ENCODE results near the gene AHCYL2.

DNA sequence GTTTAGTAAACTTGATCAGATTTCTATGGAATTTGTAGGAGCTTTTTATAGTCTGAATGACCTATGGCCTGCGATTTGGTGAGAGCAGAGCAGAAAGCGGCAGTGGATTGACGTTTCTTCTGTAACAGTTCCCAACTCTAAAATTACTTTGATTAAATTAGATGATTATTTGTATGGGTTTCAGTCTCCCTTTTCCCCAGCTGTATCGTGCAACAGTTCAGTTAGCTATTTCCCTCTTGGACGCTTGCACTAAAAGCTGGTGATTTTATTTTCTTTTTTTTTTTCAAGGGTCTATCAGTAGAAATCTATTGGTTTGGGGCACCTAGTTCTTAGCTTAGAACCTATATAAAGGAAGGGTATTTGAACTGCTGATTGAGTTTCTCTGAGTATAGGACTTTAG lies 6.8 kb downstream of the AHCYL2 start:
- TF ChIP-seq, protein P1, sequence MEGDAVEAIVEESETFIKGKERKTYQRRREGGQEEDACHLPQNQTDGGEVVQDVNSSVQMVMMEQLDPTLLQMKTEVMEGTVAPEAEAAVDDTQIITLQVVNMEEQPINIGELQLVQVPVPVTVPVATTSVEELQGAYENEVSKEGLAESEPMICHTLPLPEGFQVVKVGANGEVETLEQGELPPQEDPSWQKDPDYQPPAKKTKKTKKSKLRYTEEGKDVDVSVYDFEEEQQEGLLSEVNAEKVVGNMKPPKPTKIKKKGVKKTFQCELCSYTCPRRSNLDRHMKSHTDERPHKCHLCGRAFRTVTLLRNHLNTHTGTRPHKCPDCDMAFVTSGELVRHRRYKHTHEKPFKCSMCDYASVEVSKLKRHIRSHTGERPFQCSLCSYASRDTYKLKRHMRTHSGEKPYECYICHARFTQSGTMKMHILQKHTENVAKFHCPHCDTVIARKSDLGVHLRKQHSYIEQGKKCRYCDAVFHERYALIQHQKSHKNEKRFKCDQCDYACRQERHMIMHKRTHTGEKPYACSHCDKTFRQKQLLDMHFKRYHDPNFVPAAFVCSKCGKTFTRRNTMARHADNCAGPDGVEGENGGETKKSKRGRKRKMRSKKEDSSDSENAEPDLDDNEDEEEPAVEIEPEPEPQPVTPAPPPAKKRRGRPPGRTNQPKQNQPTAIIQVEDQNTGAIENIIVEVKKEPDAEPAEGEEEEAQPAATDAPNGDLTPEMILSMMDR (IDR thresholded peaks at IDR 0.05; ENCODE audit: low read length): no peak
- no peak for TF ChIP-seq EZH2 (IDR thresholded peaks at IDR 0.05; ENCODE audit: borderline replicate concordance, low read length)

All from OCI-LY1 (cell line).